ENCODE data around the gene SNORC.
A peak's percentile ranks its signal among the peaks of the same experiment; 100 is the strongest.

- TF ChIP-seq POLR2AphosphoS5 (IDR thresholded peaks at IDR 0.05) (peak in 1 of 3 donors; percentile 5), CTCF (IDR thresholded peaks at IDR 0.05 in 8 of 11, conservative IDR thresholded peaks at IDR 0.05 in 3 of 11) (peak in 1 of 11 experiments; percentile 7)
Measured at GRCh38 chr2:232876161-232876977, 6.3 kb downstream of the SNORC start.
